ENCODE data around the gene COL28A1. TPM values are rescaled to one million over a fixed set of nuclear protein-coding genes. Genes with fewer than 3 reads are reported as not detected.
A peak's percentile ranks its signal among the peaks of the same experiment; 100 is the strongest.

Gene COL28A1
- polyA plus RNA-seq, 3 donors = not detected

DNA sequence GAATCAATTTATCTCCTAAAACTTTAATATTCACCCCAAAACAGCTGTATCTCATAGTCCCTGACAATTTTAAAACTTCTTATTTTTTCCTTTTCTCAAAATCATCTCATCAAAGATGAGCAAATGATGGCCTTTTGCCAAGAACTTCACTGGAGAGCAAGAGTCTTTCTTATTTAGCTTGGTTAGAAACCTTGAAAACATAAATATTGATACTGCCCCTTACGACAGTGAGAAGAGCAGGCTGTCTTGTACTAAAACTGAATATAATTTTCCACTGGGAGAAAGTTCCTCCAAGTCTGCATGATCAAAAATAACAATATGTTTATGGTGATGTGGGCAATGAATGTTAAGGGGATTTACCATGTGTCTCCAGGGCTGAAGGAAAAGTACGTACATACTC is 109.0 kb downstream of the COL28A1 start:
- Histone ChIP-seq H3K4me3 (replicated peaks in 1 of 3; ENCODE audit: low read depth in 2 of 3, low read length in 3 of 3) (no peak overlapping the region), H3K9ac (ENCODE audit: insufficient read depth, low read length, poor library complexity, severe bottlenecking) (no peak overlapping the region), H3K27me3 (ENCODE audit: control insufficient read depth in 2 of 2, insufficient read depth in 2 of 2, low read length in 2 of 2) (no peaks in the 10 kb centered on the region), H3K4me2 (replicated peaks; ENCODE audit: extremely low read depth, low read length, poor library complexity, severe bottlenecking) (no peak overlapping the region), H3K4me1 (ENCODE audit: control insufficient read depth in 1 of 2, insufficient read depth in 2 of 2, low read length in 2 of 2) (peaks cover 3% of the 10 kb centered on the region in 2 donors), H2AFZ (ENCODE audit: insufficient read depth, low read depth, low read length, poor library complexity, severe bottlenecking) (peak overlapping the region; percentile 6), H3K9me3 (replicated peaks in 1 of 2; ENCODE audit: control insufficient read depth in 1 of 2, insufficient read depth in 1 of 2, low read length in 2 of 2) (no peaks in the 10 kb centered on the region), H3K79me2 (ENCODE audit: insufficient read depth, low read length) (no peaks in the 10 kb centered on the region), H3K36me3 (replicated peaks in 1 of 2; ENCODE audit: control insufficient read depth in 1 of 2, insufficient read depth in 2 of 2, low read length in 2 of 2) (no peaks in the 10 kb centered on the region), H4K20me1 (ENCODE audit: insufficient read depth, low read length) (no peaks in the 10 kb centered on the region), H3K27ac (ENCODE audit: low read depth in 1 of 2, low read length in 2 of 2) (no peak overlapping the region)
- DNase-seq = no peak
- no peak overlapping the region for H3K4me3 Mint-ChIP-seq
- no peak overlapping the region for H3K27ac Mint-ChIP-seq
- 100% methylated on average over 1 of the region's 2 CpGs for WGBS (ENCODE audit: insufficient coverage)
- H3K36me3 Mint-ChIP-seq = no peaks in the 10 kb centered on the region
- peaks cover 0 to under 1% (median 0%) of the 10 kb centered on the region in 3 donors for H3K27me3 Mint-ChIP-seq (ENCODE audit: low read depth in 3 of 3)
- TF ChIP-seq, protein P1, sequence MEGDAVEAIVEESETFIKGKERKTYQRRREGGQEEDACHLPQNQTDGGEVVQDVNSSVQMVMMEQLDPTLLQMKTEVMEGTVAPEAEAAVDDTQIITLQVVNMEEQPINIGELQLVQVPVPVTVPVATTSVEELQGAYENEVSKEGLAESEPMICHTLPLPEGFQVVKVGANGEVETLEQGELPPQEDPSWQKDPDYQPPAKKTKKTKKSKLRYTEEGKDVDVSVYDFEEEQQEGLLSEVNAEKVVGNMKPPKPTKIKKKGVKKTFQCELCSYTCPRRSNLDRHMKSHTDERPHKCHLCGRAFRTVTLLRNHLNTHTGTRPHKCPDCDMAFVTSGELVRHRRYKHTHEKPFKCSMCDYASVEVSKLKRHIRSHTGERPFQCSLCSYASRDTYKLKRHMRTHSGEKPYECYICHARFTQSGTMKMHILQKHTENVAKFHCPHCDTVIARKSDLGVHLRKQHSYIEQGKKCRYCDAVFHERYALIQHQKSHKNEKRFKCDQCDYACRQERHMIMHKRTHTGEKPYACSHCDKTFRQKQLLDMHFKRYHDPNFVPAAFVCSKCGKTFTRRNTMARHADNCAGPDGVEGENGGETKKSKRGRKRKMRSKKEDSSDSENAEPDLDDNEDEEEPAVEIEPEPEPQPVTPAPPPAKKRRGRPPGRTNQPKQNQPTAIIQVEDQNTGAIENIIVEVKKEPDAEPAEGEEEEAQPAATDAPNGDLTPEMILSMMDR (IDR thresholded peaks at IDR 0.05) = no peak
- peaks cover 2% of the 10 kb centered on the region for H3K4me1 Mint-ChIP-seq
- H3K9me3 Mint-ChIP-seq = peaks cover 0 to under 1% (median 0%) of the 10 kb centered on the region in 7 donors
- intact Hi-C loops (cut with micrococcal nuclease) = no loop called here

DNA sequence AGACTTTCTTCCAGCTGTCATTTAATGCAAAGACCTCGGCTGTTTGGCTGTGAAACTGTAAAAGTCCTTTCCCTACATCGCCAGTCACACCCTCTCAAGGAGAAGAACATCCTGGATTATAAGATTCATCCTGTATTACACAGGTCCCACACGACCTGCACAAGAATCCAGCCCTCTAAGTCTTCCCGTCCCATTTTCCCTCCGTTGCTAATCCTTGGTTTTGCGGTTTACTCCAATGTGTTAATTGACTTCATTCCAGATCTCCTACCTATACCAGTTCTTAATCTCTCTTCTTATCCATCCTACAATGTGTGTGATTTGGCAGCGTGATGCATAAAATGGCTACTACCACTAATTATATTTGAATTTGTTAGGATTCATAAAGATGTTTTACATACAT is 110.4 kb downstream of the COL28A1 start:
- Histone ChIP-seq H3K36me3 (replicated peaks in 1 of 2; ENCODE audit: control insufficient read depth in 1 of 2, insufficient read depth in 2 of 2, low read length in 2 of 2) (no peaks in the 10 kb centered on the region), H3K27ac (ENCODE audit: low read depth in 1 of 2, low read length in 2 of 2) (no peak overlapping the region), H3K9me3 (replicated peaks in 1 of 2; ENCODE audit: control insufficient read depth in 1 of 2, insufficient read depth in 1 of 2, low read length in 2 of 2) (no peaks in the 10 kb centered on the region), H3K4me1 (ENCODE audit: control insufficient read depth in 1 of 2, insufficient read depth in 2 of 2, low read length in 2 of 2) (peaks cover 3% of the 10 kb centered on the region in 2 donors), H3K27me3 (ENCODE audit: control insufficient read depth in 2 of 2, insufficient read depth in 2 of 2, low read length in 2 of 2) (no peaks in the 10 kb centered on the region), H3K9ac (ENCODE audit: insufficient read depth, low read length, poor library complexity, severe bottlenecking) (no peak overlapping the region), H4K20me1 (ENCODE audit: insufficient read depth, low read length) (no peaks in the 10 kb centered on the region), H3K79me2 (ENCODE audit: insufficient read depth, low read length) (no peaks in the 10 kb centered on the region), H2AFZ (ENCODE audit: insufficient read depth, low read depth, low read length, poor library complexity, severe bottlenecking) (no peak overlapping the region), H3K4me3 (replicated peaks in 1 of 3; ENCODE audit: low read depth in 2 of 3, low read length in 3 of 3) (no peak overlapping the region), H3K4me2 (replicated peaks; ENCODE audit: extremely low read depth, low read length, poor library complexity, severe bottlenecking) (no peak overlapping the region)
- intact Hi-C loops (cut with micrococcal nuclease) = no loop called here
- Mint-ChIP-seq H3K4me1 (peaks cover 2% of the 10 kb centered on the region), H3K36me3 (no peaks in the 10 kb centered on the region), H3K27me3 (ENCODE audit: low read depth in 3 of 3) (no peaks in the 10 kb centered on the region), H3K27ac (peak overlapping the region in 1 of 7 donors; percentile 44), H3K9me3 (no peaks in the 10 kb centered on the region), H3K4me3 (no peak overlapping the region)
- no peak for DNase-seq
- WGBS (ENCODE audit: insufficient coverage) = 80% methylated on average over 3 of the region's 7 CpGs
- TF ChIP-seq, protein P1 (IDR thresholded peaks at IDR 0.05) = no peak
